GM12878 (cell line): ENCODE measurements around the gene CKS2. TPM values are rescaled to one million over a fixed set of nuclear protein-coding genes. Genes with fewer than 3 reads are reported as not detected.

Experiments used
- ATAC-seq: fragments of 200-7000 bp; cut with Tn5 transposase; 3 replicates; pipeline ENCODE4 v1.9.1; 2020; ENCODE audit warnings: mild to moderate bottlenecking, moderate library complexity
- BruUV-seq: library from RNA; stranded (reverse); fragments of 400-500 nt; replicated peaks from 2 replicates; lab custom pipeline; 2021; lab: Mats Ljungman, UMichigan
- CTCF ChIA-PET: fragments of 300-600 bp; sonication (Branson Sonifier 250); formaldehyde crosslinking; extraction: SDS; loops from one replicate; lab custom pipeline; 2021; ENCODE audit warnings: inconsistent platforms; lab: Yijun Ruan, JAX
- POLR2A ChIA-PET: fragments of 350-600 bp; formaldehyde crosslinking; extraction: SDS; loops from one replicate; lab custom pipeline; 2021; ENCODE audit warnings: inconsistent platforms; lab: Charles Lee
- RAD21 ChIA-PET: fragments of 300-600 bp; sonication (Branson Sonifier 250); formaldehyde crosslinking; loops from one replicate; lab custom pipeline; 2023; ENCODE audit warnings: antibody characterized with exemption; ENCODE audit not compliant: unreplicated experiment; lab: Charles Lee
- SMC1A ChIA-PET: fragments of 300-600 bp; sonication (Branson Sonifier 250); formaldehyde crosslinking; loops from one replicate; lab custom pipeline; 2023; ENCODE audit not compliant: unreplicated experiment, uncharacterized antibody; lab: Charles Lee
- DNase-seq: peaks from one replicate; pipeline ENCODE4 v3.0.0-alpha.2; 2011; ENCODE audit warnings: low read depth, low spot score
- FAIRE-seq: peaks from 3 replicates; lab custom pipeline; 2011; peaks lifted over from hg19 to GRCh38; lab: Jason Lieb, UNC
- H2AFZ ChIP-seq: 2 replicates; pipeline ENCODE4 v1.6.0; 2011; ENCODE audit warnings: low read depth, low read length, control low read depth; ENCODE audit not compliant: control insufficient read depth
- H3K27ac ChIP-seq: 2 replicates; pipeline ENCODE4 v1.5.1; 2011; ENCODE audit warnings: control low read depth; ENCODE audit not compliant: control insufficient read depth, insufficient read depth
- H3K27me3 ChIP-seq, 2 experiments: replicated peaks in 1 of 2; 2 replicates each; pipeline versions ENCODE4 v1.6.0 to v1.6.1; 2011; ENCODE audit warnings: low read length in 1 of 2; ENCODE audit not compliant: control insufficient read depth in 2 of 2, insufficient read depth in 2 of 2
- H3K36me3 ChIP-seq, 2 experiments: 2 replicates each; pipeline ENCODE4 v1.5.1; 2011; ENCODE audit warnings: low read length in 1 of 2; ENCODE audit not compliant: control insufficient read depth in 2 of 2, insufficient read depth in 2 of 2
- H3K4me1 ChIP-seq: 2 replicates; pipeline ENCODE4 v1.6.1; 2011; ENCODE audit warnings: mild to moderate bottlenecking, low read length, moderate library complexity, mixed read lengths; ENCODE audit not compliant: control insufficient read depth, insufficient read depth
- H3K4me2 ChIP-seq: 2 replicates; pipeline ENCODE4 v1.6.0; 2011; ENCODE audit warnings: control low read depth; ENCODE audit not compliant: control insufficient read depth, insufficient read depth
- H3K4me3 ChIP-seq: fragments of 200-600 bp; sonication (generic); 2 replicates; pipeline ENCODE4 v1.5.1; 2016
- H3K79me2 ChIP-seq: 2 replicates; pipeline ENCODE4 v1.6.0; 2011; ENCODE audit warnings: low read length; ENCODE audit not compliant: control insufficient read depth, insufficient read depth
- H3K9ac ChIP-seq: 2 replicates; pipeline ENCODE4 v1.8.0; 2011; ENCODE audit warnings: low read length, control low read depth, mixed read lengths; ENCODE audit not compliant: control insufficient read depth, insufficient read depth
- H3K9me3 ChIP-seq: replicated peaks from 3 replicates; pipeline ENCODE4 v1.5.1; 2011; ENCODE audit warnings: mild to moderate bottlenecking, low read length; ENCODE audit not compliant: control insufficient read depth, insufficient read depth
- H4K20me1 ChIP-seq: 2 replicates; pipeline ENCODE4 v1.6.0; 2011; ENCODE audit not compliant: control insufficient read depth, insufficient read depth
- BACH1 ChIP-seq: fragments of 450-650 bp; IDR thresholded peaks from 2 replicates; pipeline ENCODE4 v1.6.1; 2017; ENCODE audit warnings: mild to moderate bottlenecking, borderline replicate concordance
- BRCA1 ChIP-seq: IDR thresholded peaks from 2 replicates; pipeline ENCODE4 v1.6.1; 2011; ENCODE audit warnings: low read depth, low read length, improper control_type of control experiment
- CEBPB ChIP-seq, 2 experiments: fragments of 150-350 bp in 1 of 2; IDR thresholded peaks; 2 replicates each; pipeline ENCODE4 v1.6.1; 2012 to 2014; ENCODE audit warnings: low read depth in 2 of 2, low read length in 2 of 2, borderline replicate concordance in 1 of 2, inconsistent platforms in 1 of 2
- CHD2 ChIP-seq: IDR thresholded peaks from 2 replicates; pipeline ENCODE4 v1.6.1; 2011; ENCODE audit warnings: low read depth, low read length, improper control_type of control experiment, borderline replicate concordance
- HDGF ChIP-seq: fragments of 450-650 bp; IDR thresholded peaks from 2 replicates; pipeline ENCODE4 v1.6.1; 2016; ENCODE audit warnings: antibody characterized with exemption
- JUNB ChIP-seq: IDR thresholded peaks from 2 replicates; pipeline ENCODE4 v1.6.1; 2016; ENCODE audit warnings: antibody characterized with exemption, mild to moderate bottlenecking
- KAT2A ChIP-seq: conservative IDR thresholded peaks from 2 replicates; pipeline ENCODE4 v1.6.1; 2011; ENCODE audit warnings: low read depth, low read length; ENCODE audit not compliant: control insufficient read depth
- KDM1A ChIP-seq: fragments of 200-600 bp; sonication (generic); IDR thresholded peaks from 2 replicates; pipeline ENCODE4 v1.6.1; 2016; ENCODE audit warnings: borderline replicate concordance
- MEF2B ChIP-seq: fragments of 450-650 bp; IDR thresholded peaks from 2 replicates; pipeline ENCODE4 v1.6.1; 2018; ENCODE audit warnings: mild to moderate bottlenecking, moderate library complexity; ENCODE audit not compliant: partially characterized antibody, poor library complexity, severe bottlenecking
- MXI1 ChIP-seq: fragments of 150-350 bp; IDR thresholded peaks from 2 replicates; pipeline ENCODE4 v1.6.1; 2011; ENCODE audit warnings: low read depth, mild to moderate bottlenecking, inconsistent platforms, low read length, improper control_type of control experiment
- MYC ChIP-seq: IDR thresholded peaks from 2 replicates; pipeline ENCODE4 v1.6.1; 2011; ENCODE audit warnings: mild to moderate bottlenecking, low read length, moderate library complexity, inconsistent platforms; ENCODE audit not compliant: insufficient read depth, insufficient replicate concordance, insufficient read length, severe bottlenecking
- RELB ChIP-seq: fragments of 450-650 bp; IDR thresholded peaks from 2 replicates; pipeline ENCODE4 v1.6.1; 2017; ENCODE audit warnings: low read depth, mild to moderate bottlenecking, moderate library complexity
- RUNX3 ChIP-seq: IDR thresholded peaks from 2 replicates; pipeline ENCODE4 v1.6.1; 2012; ENCODE audit warnings: low read length, inconsistent platforms
- SPI1 ChIP-seq: IDR thresholded peaks from 2 replicates; pipeline ENCODE4 v1.6.1; 2011; ENCODE audit warnings: low read depth, mild to moderate bottlenecking, low read length, moderate library complexity, borderline replicate concordance; ENCODE audit not compliant: insufficient read depth
- STAT1 ChIP-seq: fragments of 450-650 bp; conservative IDR thresholded peaks from 2 replicates; pipeline ENCODE4 v1.6.1; 2014; ENCODE audit warnings: antibody characterized with exemption, mild to moderate bottlenecking
- TAF1 ChIP-seq: IDR thresholded peaks from 2 replicates; pipeline ENCODE4 v1.6.1; 2011; ENCODE audit warnings: mild to moderate bottlenecking, low read depth, low read length, borderline replicate concordance
- ZNF207 ChIP-seq: fragments of 450-650 bp; IDR thresholded peaks from 2 replicates; pipeline ENCODE4 v1.6.1; 2014; ENCODE audit warnings: antibody characterized with exemption, mild to moderate bottlenecking, borderline replicate concordance
- ZNF274 ChIP-seq: IDR thresholded peaks from one replicate; pipeline ENCODE4 v1.8.0; 2011; ENCODE audit not compliant: insufficient read length, insufficient read depth
- ZNF622 ChIP-seq: fragments of 450-650 bp; IDR thresholded peaks from 2 replicates; pipeline ENCODE4 v1.6.1; 2017; ENCODE audit warnings: mild to moderate bottlenecking, inconsistent platforms
- ZNF687 ChIP-seq: fragments of 450-650 bp; IDR thresholded peaks from 2 replicates; pipeline ENCODE4 v1.6.1; 2017; ENCODE audit warnings: mild to moderate bottlenecking, moderate library complexity
- WGBS: methylation state at CpG from one replicate; pipeline ENCODE4 v1.1.6; 2016; ENCODE audit warnings: low lambda C conversion rate; ENCODE audit not compliant: insufficient replicate concordance, insufficient coverage; ENCODE audit errors: missing lambda C conversion rate; 5-methylcytosine and 5-hydroxymethylcytosine counted together
- in situ Hi-C: fragments of 300-500 bp; cut with MboI; formaldehyde crosslinking; loops from 9 replicates; pipeline ENCODE4 v1.14.3; 2018; ENCODE audit warnings: mixed read lengths
- intact Hi-C: fragments of 100-400 bp; cut with micrococcal nuclease; formaldehyde crosslinking; loops from one replicate; pipeline ENCODE4 v1.14.2; 2022; ENCODE audit not compliant: unreplicated experiment
- polyA plus RNA-seq, 11 experiments: library from polyadenylated mRNA; depleted of rRNA in 4 of 11; unstranded in 6 of 11; stranded (reverse) in 5 of 11; fragments of >200 nt; fragmentation: Nextera tagmentation in 4 of 11; fragmentation: Illumina TruSeq in 1 of 11; extraction: Ambion mirVana in 4 of 11; extraction: Trizol in 1 of 11; gene quantifications; 1 replicate in 1 of 11; 2 replicates in 10 of 11; pipeline versions ENCODE4 v1.2.1 to v1.2.3, GENCODE V29; 2011 to 2016; ENCODE audit warnings: inconsistent platforms in 2 of 11, missing spikeins in 2 of 11, low read depth in 1 of 11
- total RNA-seq, 4 experiments: library from RNA; depleted of rRNA in 3 of 4; stranded (reverse); fragments of >200 nt in 3 of 4; fragmentation: Illumina TruSeq in 1 of 4; extraction: Trizol in 1 of 4; gene quantifications; 2 replicates each; pipeline versions ENCODE4 v1.2.1 to v1.2.3, GENCODE V29; 2013 to 2021

CKS2 gene
- total and polyA plus RNA-seq, 10 of the 15 experiments (the other 5 are each of a cell fraction or from before 2014, with no cell fraction given), result 172 to 1,251 (median 503) TPM

- TF ChIP-seq MXI1, result no peak
- TF ChIP-seq ZNF274, result no peak
- TF ChIP-seq ZNF622, result no peak
- TF ChIP-seq HDGF, result no peak
- no peak for TF ChIP-seq MEF2B
- no peak for TF ChIP-seq CHD2
- TF ChIP-seq ZNF687, result 0 out of 2 replicates have a peak, but pooled peaks have one; percentile 11
- TF ChIP-seq KDM1A, result no peak
Observed at GRCh38 chr9:89340332-89340731, 29.3 kb downstream of the CKS2 start (continued).

GRCh38 chr9:89342213-89342612 is 31.2 kb downstream of the CKS2 start:
- ChIA-PET CTCF (interaction anchor here (0.8 to 1.7 kb wide), 3 partner anchors 11 to 206 kb away, joined by 3 to 9 read pairs (median 4); no protein-coding TSS in a partner anchor), SMC1A (interaction anchor here (0.7 to 2.5 kb wide), 5 partner anchors 11 to 178 kb away, joined by 3 to 8 read pairs (median 3); no protein-coding TSS in a partner anchor), POLR2A (no interaction called here), RAD21 (no interaction called here)
- H4K20me1 ChIP-seq, result no peaks in the 10 kb centered on the region
- no peaks in the 10 kb centered on the region for H3K27me3 ChIP-seq
- ATAC-seq (no peak), DNase-seq (no peak), FAIRE-seq (no peak)
- H3K4me2 ChIP-seq, result no peak overlapping the region
- over 99% methylated on average over 6 of the region's 6 CpGs for WGBS
- no peak overlapping the region for H3K9ac ChIP-seq
- peaks cover 22% of the 10 kb centered on the region for H3K4me1 ChIP-seq
- in situ Hi-C loops, result no loop called here
- intact Hi-C loops, result no loop called here
- H3K27ac ChIP-seq, result no peak overlapping the region
- H3K4me3 ChIP-seq, result no peak overlapping the region
- TF ChIP-seq BACH1 (no peak), RELB (no peak), CEBPB (IDR thresholded peaks at IDR 0.05; ENCODE audit: borderline replicate concordance in 1 of 2, low read depth in 2 of 2, low read length in 2 of 2) (no peak), KAT2A (no peak), SPI1 (no peak), RUNX3 (no peak), STAT1 (no peak), TAF1 (no peak), JUNB (no peak), MYC (no peak), ZNF207 (no peak), BRCA1 (no peak)
- peaks cover 2% of the 10 kb centered on the region; the same call in 1 of the 3 replicates for H3K9me3 ChIP-seq
- no TSS peak for BruUV-seq
- no peak overlapping the region for H2AFZ ChIP-seq
- no peaks in the 10 kb centered on the region; the same call in 1 of the 2 replicates for H3K79me2 ChIP-seq
- peaks cover 8 to 27% of the 10 kb centered on the region in 2 experiments; a peak in 3 of 4 replicates for H3K36me3 ChIP-seq
